GM18858 (cell line): ENCODE results near the gene C19orf44.
"Not testable (repeated sequence)": the region's sequence is repeated elsewhere in the genome, so short reads cannot be mapped to it uniquely, and the experiment has no call there.

ENCODE experiments used
- ATAC-seq: cut with Tn5 transposase; IDR thresholded peaks from one replicate; pipeline ENCODE4 v1.9.1; 2021; ENCODE audit not compliant: unreplicated experiment

Gene C19orf44

GRCh38 chr19:16466802-16467427 lies 29.3 kb upstream of the C19orf44 start:
- not testable (repeated sequence) for ATAC-seq

GRCh38 chr19:16467581-16467980 lies 28.6 kb upstream of the C19orf44 start:
- no peak for ATAC-seq

GRCh38 chr19:16470541-16470910 lies 25.7 kb upstream of the C19orf44 start:
- ATAC-seq, result no peak

- no peak for ATAC-seq
These were observed 25.0 kb upstream of the C19orf44 start for GRCh38 chr19:16470911-16471811.

- ATAC-seq, result not testable (repeated sequence)
These were observed 23.7 kb upstream of the C19orf44 start for GRCh38 chr19:16472559-16472899.

- ATAC-seq, result no peak
These were observed 23.2 kb upstream of the C19orf44 start for GRCh38 chr19:16472992-16473391.

GRCh38 chr19:16473875-16474392 lies 22.3 kb upstream of the C19orf44 start:
- no peak for ATAC-seq

- no peak for ATAC-seq
These were observed 19.8 kb upstream of the C19orf44 start for GRCh38 chr19:16476401-16476800.

- ATAC-seq, result no peak
These were observed 18.9 kb upstream of the C19orf44 start for GRCh38 chr19:16477311-16477710.

GRCh38 chr19:16482745-16483144 lies 13.4 kb upstream of the C19orf44 start:
- no peak for ATAC-seq

- not testable (repeated sequence) for ATAC-seq
These were observed 9.7 kb upstream of the C19orf44 start for GRCh38 chr19:16486476-16486875.

- ATAC-seq, result no peak
These were observed 404 bp downstream of the C19orf44 start for GRCh38 chr19:16496613-16496983.

GRCh38 chr19:16497042-16497441 lies 848 bp downstream of the C19orf44 start:
- ATAC-seq, result no peak

- no peak for ATAC-seq
These were observed 1.6 kb downstream of the C19orf44 start for GRCh38 chr19:16497837-16498236.

GRCh38 chr19:16504271-16504670 lies 8.1 kb downstream of the C19orf44 start:
- ATAC-seq, result no peak

GRCh38 chr19:16506161-16506560 lies 10.0 kb downstream of the C19orf44 start:
- ATAC-seq, result not testable (repeated sequence)

- ATAC-seq, result no peak
These were observed 10.8 kb downstream of the C19orf44 start for GRCh38 chr19:16506961-16507360.

GRCh38 chr19:16508546-16508945 lies 12.4 kb downstream of the C19orf44 start:
- ATAC-seq, result no peak

- ATAC-seq, result no peak
These were observed 13.2 kb downstream of the C19orf44 start for GRCh38 chr19:16509141-16510061.

- ATAC-seq, result not testable (repeated sequence)
These were observed 16.4 kb downstream of the C19orf44 start for GRCh38 chr19:16512611-16513010.

GRCh38 chr19:16514383-16515019 lies 18.3 kb downstream of the C19orf44 start:
- ATAC-seq, result no peak
